HG02840 (cell line): ENCODE measurements around the gene NOL4L.

Experiments used
- ATAC-seq: cut with Tn5 transposase; IDR thresholded peaks from one replicate; pipeline ENCODE4 v1.9.1; 2021; ENCODE audit warnings: mild to moderate bottlenecking, moderate library complexity, moderate number of reproducible peaks; ENCODE audit not compliant: unreplicated experiment, low FRiP score

The NOL4L gene

GRCh38 chr20:32563311-32564272 lies 21.5 kb downstream of the NOL4L start:
- no peak for ATAC-seq

- ATAC-seq = no peak
These were observed 22.6 kb downstream of the NOL4L start for GRCh38 chr20:32562495-32562911.

- no peak for ATAC-seq
These were observed 23.9 kb downstream of the NOL4L start for GRCh38 chr20:32560989-32561830.

GRCh38 chr20:32560482-32560988 lies 24.6 kb downstream of the NOL4L start:
- ATAC-seq = no peak

- no peak for ATAC-seq
These were observed 25.3 kb downstream of the NOL4L start for GRCh38 chr20:32559753-32560380.

GRCh38 chr20:32559205-32559752 lies 25.9 kb downstream of the NOL4L start:
- ATAC-seq = no peak

GRCh38 chr20:32558526-32558925 lies 26.6 kb downstream of the NOL4L start:
- no peak for ATAC-seq

GRCh38 chr20:32557319-32557718 lies 27.8 kb downstream of the NOL4L start:
- no peak for ATAC-seq

GRCh38 chr20:32556312-32557184 lies 28.6 kb downstream of the NOL4L start:
- no peak for ATAC-seq

- ATAC-seq = no peak
These were observed 29.5 kb downstream of the NOL4L start for GRCh38 chr20:32555584-32555983.

GRCh38 chr20:32554965-32555289 lies 30.2 kb downstream of the NOL4L start:
- no peak for ATAC-seq

GRCh38 chr20:32553618-32554017 lies 31.5 kb downstream of the NOL4L start:
- no peak for ATAC-seq

- ATAC-seq = no peak
These were observed 33.4 kb downstream of the NOL4L start for GRCh38 chr20:32551693-32552092.

- no peak for ATAC-seq
These were observed 35.3 kb downstream of the NOL4L start for GRCh38 chr20:32549842-32550241.

- ATAC-seq = no peak
These were observed 37.4 kb downstream of the NOL4L start for GRCh38 chr20:32547753-32548034.

GRCh38 chr20:32546918-32547752 lies 38.0 kb downstream of the NOL4L start:
- no peak for ATAC-seq

GRCh38 chr20:32544893-32545840 lies 40.0 kb downstream of the NOL4L start:
- ATAC-seq = no peak

- no peak for ATAC-seq
These were observed 40.8 kb downstream of the NOL4L start for GRCh38 chr20:32544260-32544722.
